ENCODE data around the gene AHCTF1.

Gene AHCTF1

DNA sequence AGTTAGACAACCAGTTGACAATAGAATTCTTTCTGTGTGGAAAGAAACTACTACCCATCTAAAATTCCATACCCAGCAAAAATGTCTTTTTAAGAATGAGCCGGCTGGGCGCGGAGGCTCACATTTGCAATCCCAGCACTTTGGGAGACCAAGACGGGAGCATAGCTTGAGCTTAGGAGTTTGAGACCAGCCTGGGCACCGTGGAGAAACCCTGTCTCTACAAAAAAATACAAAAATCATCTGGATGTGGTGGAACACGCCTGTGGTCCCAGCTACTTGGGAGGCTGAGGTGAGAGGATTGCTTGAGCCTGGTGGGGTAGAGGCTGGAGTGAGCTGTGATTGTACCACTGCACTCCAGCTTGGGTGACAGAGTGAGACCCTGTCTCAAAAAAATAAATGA lies 128.4 kb downstream of the AHCTF1 start:
- POLR2A ChIA-PET: no interaction called here
- CTCF ChIA-PET: no interaction called here
- TF ChIP-seq CTCF (IDR thresholded peaks at IDR 0.05; ENCODE audit: control extremely low read depth, extremely low read depth, low read depth, missing control alignments): no peak
- DNase-seq (ENCODE audit: extremely low spot score): no peak

- no peak for TF ChIP-seq CTCF (IDR thresholded peaks at IDR 0.05; ENCODE audit: control extremely low read depth, extremely low read depth, low read depth, missing control alignments)
- CTCF ChIA-PET: no interaction called here
- DNase-seq (ENCODE audit: extremely low spot score): no peak
- POLR2A ChIA-PET: no interaction called here
These were observed 130.3 kb downstream of the AHCTF1 start for GRCh38 chr1:246801241-246802020.

DNA sequence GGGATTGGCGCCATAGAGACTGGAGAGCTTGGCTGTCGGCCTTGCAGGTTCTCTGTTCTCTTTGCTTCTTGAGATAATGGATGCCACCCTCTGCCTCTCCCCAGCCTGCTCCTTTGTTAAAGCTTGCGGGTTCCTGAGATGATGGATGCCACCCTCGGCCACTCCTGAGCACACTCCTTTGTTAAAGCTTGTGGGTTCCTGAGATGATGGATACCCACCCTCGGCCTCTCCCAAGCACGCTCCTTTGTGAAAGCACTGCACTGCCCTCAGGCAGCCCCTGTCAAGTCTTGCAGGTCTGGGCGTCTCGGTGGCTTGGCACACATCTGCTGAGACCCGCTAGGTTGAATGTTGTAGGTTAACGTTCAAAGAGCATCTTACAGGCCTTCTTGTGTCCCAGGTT lies 131.0 kb downstream of the AHCTF1 start:
- POLR2A ChIA-PET: no interaction called here
- no peak for TF ChIP-seq CTCF (IDR thresholded peaks at IDR 0.05; ENCODE audit: control extremely low read depth, extremely low read depth, low read depth, missing control alignments)
- DNase-seq (ENCODE audit: extremely low spot score): no peak
- CTCF ChIA-PET: no interaction called here

- ChIA-PET CTCF (interaction anchor here (1.0 kb wide), 1 partner anchor 12 kb away, joined by 3 read pairs; no protein-coding TSS in a partner anchor), POLR2A (no interaction called here)
- no peak for TF ChIP-seq CTCF (IDR thresholded peaks at IDR 0.05; ENCODE audit: control extremely low read depth, extremely low read depth, low read depth, missing control alignments)
- no peak for DNase-seq (ENCODE audit: extremely low spot score)
These were observed 131.4 kb downstream of the AHCTF1 start for GRCh38 chr1:246800356-246800755.

- ChIA-PET CTCF (interaction anchor here (1.4 to 1.9 kb wide), 2 partner anchors 8 to 11 kb away, joined by 4 to 5 read pairs; no protein-coding TSS in a partner anchor), POLR2A (no interaction called here)
- TF ChIP-seq CTCF (IDR thresholded peaks at IDR 0.05; ENCODE audit: control extremely low read depth, extremely low read depth, low read depth, missing control alignments): no peak
- DNase-seq (ENCODE audit: extremely low spot score): no peak
These were observed 132.9 kb downstream of the AHCTF1 start for GRCh38 chr1:246798606-246799496.

DNA sequence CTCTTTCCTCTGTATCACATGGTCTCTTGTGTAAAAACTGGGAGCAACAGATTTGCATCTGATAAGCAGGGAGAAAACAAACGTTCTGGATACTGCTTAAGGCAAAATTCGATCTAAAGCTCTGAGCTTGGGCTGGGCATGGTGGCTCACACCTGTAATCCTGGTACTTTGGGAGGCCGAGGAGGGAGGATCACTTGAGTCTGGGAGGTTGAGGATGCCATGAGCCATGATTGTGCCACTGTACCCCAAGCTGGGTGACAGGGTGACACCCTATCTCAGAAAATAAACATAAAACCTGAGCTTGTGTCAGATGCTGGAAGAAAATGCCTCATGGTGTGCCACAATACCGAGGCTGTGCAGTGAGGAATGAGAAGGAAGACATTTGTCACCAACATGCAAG lies 133.6 kb downstream of the AHCTF1 start:
- ChIA-PET CTCF (interaction anchor here (1.4 to 1.9 kb wide), 2 partner anchors 8 to 10 kb away, joined by 4 to 5 read pairs; no protein-coding TSS in a partner anchor), POLR2A (no interaction called here)
- DNase-seq (ENCODE audit: extremely low spot score): no peak
- TF ChIP-seq CTCF (IDR thresholded peaks at IDR 0.05; ENCODE audit: control extremely low read depth, extremely low read depth, low read depth, missing control alignments): no peak

All from GM10248 (cell line).